GM12891 (cell line): ENCODE measurements around the gene FHL2.

Experiments
- POLR2A ChIP-seq: IDR thresholded peaks from 2 replicates; pipeline ENCODE4 v1.6.1; 2011; ENCODE audit warnings: low read depth, low read length, control low read depth
- POLR2AphosphoS5 ChIP-seq: IDR thresholded peaks from 2 replicates; pipeline ENCODE4 v1.6.1; 2011; ENCODE audit warnings: low read depth, low read length, control low read depth
- SPI1 ChIP-seq: IDR thresholded peaks from 2 replicates; pipeline ENCODE4 v1.6.1; 2011; ENCODE audit warnings: low read depth, low read length, control low read depth
- TAF1 ChIP-seq: IDR thresholded peaks from 2 replicates; pipeline ENCODE4 v1.6.1; 2011; ENCODE audit warnings: low read depth, low read length, control low read depth

DNA sequence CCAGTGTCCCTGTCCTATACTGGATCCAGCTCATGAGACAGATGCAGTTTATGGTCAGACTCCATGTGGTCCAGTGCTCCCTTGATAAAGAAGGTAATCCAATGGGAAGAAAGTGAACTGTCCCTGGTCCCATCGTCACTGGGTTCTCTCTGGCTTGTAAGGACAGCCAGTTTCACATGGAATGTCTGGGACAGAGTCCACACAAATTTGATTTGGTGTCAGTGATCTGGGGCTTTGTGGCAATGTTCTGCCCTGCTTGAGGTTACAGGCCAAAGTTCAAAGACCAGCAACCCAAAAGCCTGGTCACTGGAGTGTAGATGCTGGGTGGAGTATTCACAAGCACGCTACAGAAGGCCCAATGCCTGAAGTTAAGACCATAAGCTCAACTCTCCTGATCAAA is 22.2 kb upstream of the FHL2 start:
- TF ChIP-seq POLR2AphosphoS5 (no peak), POLR2A (no peak), SPI1 (no peak), TAF1 (no peak)
